H1 (cell line): ENCODE data around the gene CYP3A7. TPM values are rescaled to one million over a fixed set of nuclear protein-coding genes. Genes with fewer than 3 reads are reported as not detected.

Source experiments
- CBX5 ChIP-seq: fragments of 300-800, 300-1000 bp; sonication (generic); IDR thresholded peaks from 2 replicates; pipeline ENCODE4 v1.7.1; 2016; ENCODE audit warnings: antibody characterized with exemption, low read length, low read depth
- KDM4A ChIP-seq: IDR thresholded peaks from one replicate; pipeline ENCODE4 v1.7.1; 2012; ENCODE audit warnings: low read depth, mild to moderate bottlenecking, moderate library complexity, low read length, inconsistent platforms; ENCODE audit not compliant: severe bottlenecking
- MAFK ChIP-seq: IDR thresholded peaks from 2 replicates; pipeline ENCODE4 v1.6.1; 2012; ENCODE audit warnings: low read depth, mild to moderate bottlenecking, improper control_type of control experiment, low read length
- RFX5 ChIP-seq: IDR thresholded peaks from 2 replicates; pipeline ENCODE4 v1.6.1; 2011; ENCODE audit warnings: low read depth, low read length, improper control_type of control experiment, borderline replicate concordance
- SUZ12 ChIP-seq: fragments of 200-600 bp; sonication (generic); IDR thresholded peaks from 2 replicates; pipeline ENCODE4 v1.6.1; 2012; ENCODE audit warnings: mild to moderate bottlenecking, inconsistent platforms, low read length, moderate library complexity, mixed read lengths
- polyA plus RNA-seq, 7 experiments: library from polyadenylated mRNA; depleted of rRNA in 3 of 7; stranded (reverse) in 5 of 7; unstranded in 2 of 7; fragments of >200 nt in 5 of 7; fragments of 200-250 nt in 2 of 7; gene quantifications; 1 replicate in 5 of 7; 2 replicates in 1 of 7; 4 replicates in 1 of 7; pipeline versions ENCODE4 v1.2.1 to v1.2.3, GENCODE V29; 2011 to 2013; ENCODE audit warnings: missing spikeins in 2 of 7, mixed read lengths in 2 of 7
- total RNA-seq: library from RNA; stranded (reverse); fragmentation: NEBNext Ultra II Directional; extraction: Animal tissue kit (Norgen Biotek cat#: 25700); gene quantifications from 2 replicates; pipeline ENCODE4 v1.2.1, GENCODE V29; 2021

CYP3A7 gene
- total and polyA plus RNA-seq, 2 of the 8 experiments (the other 6 are each of a cell fraction or from before 2014, with no cell fraction given), result not detected

GRCh38 chr7:99685129-99685758 lies 49.8 kb downstream of the CYP3A7 start (continued):
- TF ChIP-seq KDM4A (no peak), SUZ12 (no peak), RFX5 (no peak), MAFK (no peak), CBX5 (no peak)
